GM12878 (cell line): ENCODE results near the gene GLMN. TPM values are rescaled to one million over a fixed set of nuclear protein-coding genes. Genes with fewer than 3 reads are reported as not detected.

Experiments
- ATAC-seq: fragments of 200-7000 bp; cut with Tn5 transposase; 3 replicates; pipeline ENCODE4 v1.9.1; 2020; ENCODE audit warnings: mild to moderate bottlenecking, moderate library complexity
- BruUV-seq: library from RNA; stranded (reverse); fragments of 400-500 nt; replicated peaks from 2 replicates; lab custom pipeline; 2021; lab: Mats Ljungman, UMichigan
- CTCF ChIA-PET: fragments of 300-600 bp; sonication (Branson Sonifier 250); formaldehyde crosslinking; extraction: SDS; loops from one replicate; lab custom pipeline; 2021; ENCODE audit warnings: inconsistent platforms; lab: Yijun Ruan, JAX
- POLR2A ChIA-PET: fragments of 350-600 bp; formaldehyde crosslinking; extraction: SDS; loops from one replicate; lab custom pipeline; 2021; ENCODE audit warnings: inconsistent platforms; lab: Charles Lee
- RAD21 ChIA-PET: fragments of 300-600 bp; sonication (Branson Sonifier 250); formaldehyde crosslinking; loops from one replicate; lab custom pipeline; 2023; ENCODE audit warnings: antibody characterized with exemption; ENCODE audit not compliant: unreplicated experiment; lab: Charles Lee
- SMC1A ChIA-PET: fragments of 300-600 bp; sonication (Branson Sonifier 250); formaldehyde crosslinking; loops from one replicate; lab custom pipeline; 2023; ENCODE audit not compliant: unreplicated experiment, uncharacterized antibody; lab: Charles Lee
- DNase-seq: peaks from one replicate; pipeline ENCODE4 v3.0.0-alpha.2; 2011; ENCODE audit warnings: low read depth, low spot score
- FAIRE-seq: peaks from 3 replicates; lab custom pipeline; 2011; peaks lifted over from hg19 to GRCh38; lab: Jason Lieb, UNC
- H2AFZ ChIP-seq: 2 replicates; pipeline ENCODE4 v1.6.0; 2011; ENCODE audit warnings: low read depth, low read length, control low read depth; ENCODE audit not compliant: control insufficient read depth
- H3K27ac ChIP-seq: 2 replicates; pipeline ENCODE4 v1.5.1; 2011; ENCODE audit warnings: control low read depth; ENCODE audit not compliant: control insufficient read depth, insufficient read depth
- H3K27me3 ChIP-seq, 2 experiments: replicated peaks in 1 of 2; 2 replicates each; pipeline versions ENCODE4 v1.6.0 to v1.6.1; 2011; ENCODE audit warnings: low read length in 1 of 2; ENCODE audit not compliant: control insufficient read depth in 2 of 2, insufficient read depth in 2 of 2
- H3K36me3 ChIP-seq, 2 experiments: 2 replicates each; pipeline ENCODE4 v1.5.1; 2011; ENCODE audit warnings: low read length in 1 of 2; ENCODE audit not compliant: control insufficient read depth in 2 of 2, insufficient read depth in 2 of 2
- H3K4me1 ChIP-seq: 2 replicates; pipeline ENCODE4 v1.6.1; 2011; ENCODE audit warnings: mild to moderate bottlenecking, low read length, moderate library complexity, mixed read lengths; ENCODE audit not compliant: control insufficient read depth, insufficient read depth
- H3K4me2 ChIP-seq: 2 replicates; pipeline ENCODE4 v1.6.0; 2011; ENCODE audit warnings: control low read depth; ENCODE audit not compliant: control insufficient read depth, insufficient read depth
- H3K4me3 ChIP-seq: fragments of 200-600 bp; sonication (generic); 2 replicates; pipeline ENCODE4 v1.5.1; 2016
- H3K79me2 ChIP-seq: 2 replicates; pipeline ENCODE4 v1.6.0; 2011; ENCODE audit warnings: low read length; ENCODE audit not compliant: control insufficient read depth, insufficient read depth
- H3K9ac ChIP-seq: 2 replicates; pipeline ENCODE4 v1.8.0; 2011; ENCODE audit warnings: low read length, control low read depth, mixed read lengths; ENCODE audit not compliant: control insufficient read depth, insufficient read depth
- H3K9me3 ChIP-seq: replicated peaks from 3 replicates; pipeline ENCODE4 v1.5.1; 2011; ENCODE audit warnings: mild to moderate bottlenecking, low read length; ENCODE audit not compliant: control insufficient read depth, insufficient read depth
- H4K20me1 ChIP-seq: 2 replicates; pipeline ENCODE4 v1.6.0; 2011; ENCODE audit not compliant: control insufficient read depth, insufficient read depth
- ASH2L ChIP-seq: fragments of 300-600, 200-600 bp; sonication (generic); IDR thresholded peaks from 2 replicates; pipeline ENCODE4 v1.6.1; 2017; ENCODE audit warnings: low read depth, mild to moderate bottlenecking, borderline replicate concordance
- ATF7 ChIP-seq: fragments of 450-650 bp; IDR thresholded peaks from 2 replicates; pipeline ENCODE4 v1.6.1; 2016; ENCODE audit warnings: low read depth, mild to moderate bottlenecking
- CBFB ChIP-seq: IDR thresholded peaks from 2 replicates; pipeline ENCODE4 v1.6.1; 2016; ENCODE audit warnings: antibody characterized with exemption, low read depth
- CHD2 ChIP-seq: IDR thresholded peaks from 2 replicates; pipeline ENCODE4 v1.6.1; 2011; ENCODE audit warnings: low read depth, low read length, improper control_type of control experiment, borderline replicate concordance
- FOS ChIP-seq: IDR thresholded peaks from 3 replicates; pipeline ENCODE4 v1.6.1; 2011; ENCODE audit warnings: borderline replicate concordance; ENCODE audit not compliant: insufficient read length; ENCODE audit errors: extremely low read depth
- HCFC1 ChIP-seq: fragments of 150-350 bp; IDR thresholded peaks from 2 replicates; pipeline ENCODE4 v1.6.1; 2014; ENCODE audit warnings: low read length
- HSF1 ChIP-seq: fragments of 150-350 bp; IDR thresholded peaks from 2 replicates; pipeline ENCODE4 v1.6.1; 2014; ENCODE audit warnings: mild to moderate bottlenecking, low read depth, low read length
- IKZF1 ChIP-seq: fragments of 450-650 bp; conservative IDR thresholded peaks from 2 replicates; pipeline ENCODE4 v1.6.1; 2017; ENCODE audit warnings: antibody characterized with exemption, mild to moderate bottlenecking
- IRF5 ChIP-seq: fragments of 450-650 bp; IDR thresholded peaks from 2 replicates; pipeline ENCODE4 v1.6.1; 2017; ENCODE audit warnings: borderline replicate concordance
- SMAD1 ChIP-seq: fragments of 450-650 bp; IDR thresholded peaks from 2 replicates; pipeline ENCODE4 v1.6.1; 2018; ENCODE audit warnings: mild to moderate bottlenecking, low read depth; ENCODE audit not compliant: partially characterized antibody
- SP1 ChIP-seq: IDR thresholded peaks from one replicate; pipeline ENCODE4 v1.6.1; 2011; ENCODE audit warnings: low read depth, low read length
- SRF ChIP-seq, 2 experiments: IDR thresholded peaks; 2 replicates each; pipeline ENCODE4 v1.6.1; 2011; ENCODE audit warnings: low read depth in 2 of 2, low read length in 2 of 2, mild to moderate bottlenecking in 1 of 2, moderate library complexity in 1 of 2
- SUZ12 ChIP-seq: fragments of 200-600 bp; sonication (generic); IDR thresholded peaks from one replicate; pipeline ENCODE4 v1.6.1; 2018; ENCODE audit warnings: antibody characterized with exemption, mild to moderate bottlenecking; ENCODE audit not compliant: unreplicated experiment
- YBX1 ChIP-seq: fragments of 450-650 bp; IDR thresholded peaks from 2 replicates; pipeline ENCODE4 v1.6.1; 2016; ENCODE audit warnings: antibody characterized with exemption
- ZBTB33 ChIP-seq: fragments of 450-650 bp; IDR thresholded peaks from 2 replicates; pipeline ENCODE4 v1.6.1; 2017; ENCODE audit warnings: mild to moderate bottlenecking
- WGBS: methylation state at CpG from one replicate; pipeline ENCODE4 v1.1.6; 2016; ENCODE audit warnings: low lambda C conversion rate; ENCODE audit not compliant: insufficient replicate concordance, insufficient coverage; ENCODE audit errors: missing lambda C conversion rate; 5-methylcytosine and 5-hydroxymethylcytosine counted together
- in situ Hi-C: fragments of 300-500 bp; cut with MboI; formaldehyde crosslinking; loops from 9 replicates; pipeline ENCODE4 v1.14.3; 2018; ENCODE audit warnings: mixed read lengths
- intact Hi-C: fragments of 100-400 bp; cut with micrococcal nuclease; formaldehyde crosslinking; loops from one replicate; pipeline ENCODE4 v1.14.2; 2022; ENCODE audit not compliant: unreplicated experiment
- polyA plus RNA-seq, 11 experiments: library from polyadenylated mRNA; depleted of rRNA in 4 of 11; unstranded in 6 of 11; stranded (reverse) in 5 of 11; fragments of >200 nt; fragmentation: Nextera tagmentation in 4 of 11; fragmentation: Illumina TruSeq in 1 of 11; extraction: Ambion mirVana in 4 of 11; extraction: Trizol in 1 of 11; gene quantifications; 1 replicate in 1 of 11; 2 replicates in 10 of 11; pipeline versions ENCODE4 v1.2.1 to v1.2.3, GENCODE V29; 2011 to 2016; ENCODE audit warnings: inconsistent platforms in 2 of 11, missing spikeins in 2 of 11, low read depth in 1 of 11
- total RNA-seq, 4 experiments: library from RNA; depleted of rRNA in 3 of 4; stranded (reverse); fragments of >200 nt in 3 of 4; fragmentation: Illumina TruSeq in 1 of 4; extraction: Trizol in 1 of 4; gene quantifications; 2 replicates each; pipeline versions ENCODE4 v1.2.1 to v1.2.3, GENCODE V29; 2013 to 2021

GLMN gene
- total and polyA plus RNA-seq, 10 of the 15 experiments (the other 5 are each of a cell fraction or from before 2014, with no cell fraction given): 11.5 to 33.7 (median 16.7) TPM

- FAIRE-seq (no peak), DNase-seq (no peak), ATAC-seq (no peak)
- H3K4me1 ChIP-seq: no peaks in the 10 kb centered on the region
- RAD21 ChIA-PET: no interaction called here
- intact Hi-C loops (no loop called here), in situ Hi-C loops (no loop called here)
- H3K27ac ChIP-seq: no peak overlapping the region
- BruUV-seq: no TSS peak
- no peaks in the 10 kb centered on the region for H3K79me2 ChIP-seq
- H2AFZ ChIP-seq: no peak overlapping the region
- no peak overlapping the region for H3K4me2 ChIP-seq
- H3K27me3 ChIP-seq: no peaks in the 10 kb centered on the region; a peak in 1 of 4 replicates
- no peak overlapping the region for H3K9ac ChIP-seq
- CTCF ChIA-PET: interaction anchor here (1.3 kb wide), 1 partner anchor 14 kb away, joined by 4 read pairs; no protein-coding TSS in a partner anchor
- SMC1A ChIA-PET: no interaction called here
- H4K20me1 ChIP-seq: no peaks in the 10 kb centered on the region
- POLR2A ChIA-PET: no interaction called here
- no peak for TF ChIP-seq SRF (IDR thresholded peaks at IDR 0.05; ENCODE audit: low read depth in 2 of 2, low read length in 2 of 2)
- no peak overlapping the region for H3K4me3 ChIP-seq
- H3K36me3 ChIP-seq: no peaks in the 10 kb centered on the region
- no peaks in the 10 kb centered on the region for H3K9me3 ChIP-seq
Observed at GRCh38 chr1:92203105-92203504, 95.7 kb downstream of the GLMN start.

- no peak overlapping the region; the same call in 1 of the 2 replicates for H2AFZ ChIP-seq
- no peak overlapping the region for H3K4me3 ChIP-seq
- H3K9ac ChIP-seq: no peak overlapping the region
- no peaks in the 10 kb centered on the region for H3K79me2 ChIP-seq
- intact Hi-C loops: no loop called here
- ChIA-PET CTCF (interaction anchor here (1.3 kb wide), 1 partner anchor 13 kb away, joined by 4 read pairs; no protein-coding TSS in a partner anchor), POLR2A (no interaction called here), RAD21 (no interaction called here), SMC1A (no interaction called here)
- H3K27me3 ChIP-seq: no peaks in the 10 kb centered on the region; a peak in 1 of 4 replicates
- WGBS: 52% methylated on average over 5 of the region's 5 CpGs
- no peak for DNase-seq
- H4K20me1 ChIP-seq: no peaks in the 10 kb centered on the region
- no peak for FAIRE-seq
- no peak overlapping the region for H3K4me2 ChIP-seq
- no peaks in the 10 kb centered on the region for H3K36me3 ChIP-seq
- no peaks in the 10 kb centered on the region for H3K4me1 ChIP-seq
- no peak for ATAC-seq
- H3K27ac ChIP-seq: no peak overlapping the region
- no TSS peak for BruUV-seq
- in situ Hi-C loops: no loop called here
- no peaks in the 10 kb centered on the region for H3K9me3 ChIP-seq
- no peak for TF ChIP-seq ATF7
- TF ChIP-seq FOS: no peak
- TF ChIP-seq ZBTB33: no peak
- TF ChIP-seq CBFB: no peak
- TF ChIP-seq IRF5: no peak
- no peak for TF ChIP-seq SMAD1
- TF ChIP-seq ASH2L: no peak
- no peak for TF ChIP-seq SP1
- no peak for TF ChIP-seq SUZ12
- TF ChIP-seq YBX1: no peak
- TF ChIP-seq IKZF1: no peak
- no peak for TF ChIP-seq HCFC1
- no peak for TF ChIP-seq HSF1
- no peak for TF ChIP-seq CHD2
Observed at GRCh38 chr1:92201973-92202372, 96.8 kb downstream of the GLMN start.
